WTC11 (cell line): ENCODE measurements around the gene TBCCD1.

Source experiments
- CTCF ChIP-seq: fragments of 200-600 bp; IDR thresholded peaks from 2 replicates; pipeline ENCODE4 v1.8.0; 2022; ENCODE audit warnings: antibody characterized with exemption
- ELF4 ChIP-seq: sonication (generic); formaldehyde crosslinking; IDR thresholded peaks from 2 replicates; pipeline ENCODE4 v1.8.1; 2022; ENCODE audit warnings: low read depth, mild to moderate bottlenecking, moderate library complexity, missing genetic modification reagents
- KAT7 ChIP-seq: sonication (generic); formaldehyde crosslinking; IDR thresholded peaks from 2 replicates; pipeline ENCODE4 v1.8.1; 2023; ENCODE audit warnings: missing genetic modification reagents, mild to moderate bottlenecking, borderline replicate concordance
- NFE2L1 ChIP-seq: sonication (generic); formaldehyde crosslinking; IDR thresholded peaks from 2 replicates; pipeline ENCODE4 v1.8.1; 2023; ENCODE audit warnings: missing genetic modification reagents
- SMAD3 ChIP-seq: sonication (generic); formaldehyde crosslinking; IDR thresholded peaks from 2 replicates; pipeline ENCODE4 v1.8.0; 2022; ENCODE audit warnings: missing genetic modification reagents, mild to moderate bottlenecking, borderline replicate concordance
- TEAD1 ChIP-seq: sonication (generic); formaldehyde crosslinking; IDR thresholded peaks from 2 replicates; pipeline ENCODE4 v1.8.0; 2022; ENCODE audit warnings: mild to moderate bottlenecking, missing genetic modification reagents
- USF2 ChIP-seq: sonication (generic); formaldehyde crosslinking; IDR thresholded peaks from 2 replicates; pipeline ENCODE4 v1.8.1; 2023; ENCODE audit warnings: mild to moderate bottlenecking, missing genetic modification reagents, moderate library complexity
- ZBTB43 ChIP-seq: sonication (generic); formaldehyde crosslinking; IDR thresholded peaks from 2 replicates; pipeline ENCODE4 v1.8.1; 2023; ENCODE audit warnings: mild to moderate bottlenecking, missing genetic modification reagents
- ZNF121 ChIP-seq: sonication (generic); formaldehyde crosslinking; IDR thresholded peaks from 2 replicates; pipeline ENCODE4 v1.8.0; 2023; ENCODE audit warnings: missing genetic modification reagents

- no peak for TF ChIP-seq ELF4 (CRISPR knock-in tag)
- no peak for TF ChIP-seq ZBTB43 (CRISPR knock-in tag)
- TF ChIP-seq NFE2L1: no peak
- no peak for TF ChIP-seq ZNF121 (CRISPR knock-in tag)
- TF ChIP-seq SMAD3 (CRISPR knock-in tag): no peak
- TF ChIP-seq CTCF: no peak
- TF ChIP-seq USF2: no peak
- TF ChIP-seq KAT7: no peak
- no peak for TF ChIP-seq TEAD1 (CRISPR knock-in tag)
Measured at GRCh38 chr3:186589856-186590579, 22.9 kb upstream of the TBCCD1 start.
